Keratinocyte (primary cell): Measurements from ENCODE around the gene ABCB9. TPM values are rescaled to one million over a fixed set of nuclear protein-coding genes. Genes with fewer than 3 reads are reported as not detected.

ENCODE experiments used
- DNase-seq: peaks from one replicate; pipeline ENCODE4 v3.0.0-alpha.2; 2011; ENCODE audit warnings: low read depth, missing footprints, low spot score
- FAIRE-seq: peaks from 2 replicates; lab custom pipeline; 2011; peaks lifted over from hg19 to GRCh38; lab: Jason Lieb, UNC
- H2AFZ ChIP-seq: 2 replicates; pipeline ENCODE4 v1.6.0; 2012; ENCODE audit warnings: low read length, control low read depth, inconsistent platforms; ENCODE audit not compliant: control insufficient read depth
- H3K27ac ChIP-seq: 2 replicates; pipeline ENCODE4 v1.5.1; 2011; ENCODE audit warnings: low read length; ENCODE audit not compliant: control insufficient read depth, insufficient read depth
- H3K27me3 ChIP-seq: 3 replicates; pipeline ENCODE4 v1.6.0; 2011; ENCODE audit warnings: low read length; ENCODE audit not compliant: control insufficient read depth, insufficient read depth; ENCODE audit errors: extremely low read depth
- H3K36me3 ChIP-seq, 2 experiments: 2 replicates in 1 of 2; 3 replicates in 1 of 2; pipeline ENCODE4 v1.5.1; 2011; ENCODE audit warnings: low read length in 2 of 2, mild to moderate bottlenecking in 1 of 2; ENCODE audit not compliant: control insufficient read depth in 2 of 2, insufficient read depth in 2 of 2; ENCODE audit errors: extremely low read depth in 1 of 2
- H3K4me1 ChIP-seq: 3 replicates; pipeline ENCODE4 v1.5.1; 2011; ENCODE audit warnings: low read length; ENCODE audit not compliant: control insufficient read depth, insufficient read depth; ENCODE audit errors: extremely low read depth
- H3K4me2 ChIP-seq: 3 replicates; pipeline ENCODE4 v1.6.0; 2011; ENCODE audit warnings: low read depth, low read length; ENCODE audit not compliant: control insufficient read depth, insufficient read depth; ENCODE audit errors: extremely low read depth
- H3K4me3 ChIP-seq, 3 experiments: fragments of 200-600 bp in 1 of 3; sonication (generic) in 1 of 3; 2 replicates in 2 of 3; 3 replicates in 1 of 3; pipeline ENCODE4 v1.5.1; 2011 to 2016; ENCODE audit warnings: low read length in 3 of 3, mild to moderate bottlenecking in 3 of 3, control low read depth in 2 of 3, inconsistent platforms in 1 of 3, low read depth in 1 of 3, mixed read lengths in 1 of 3, mixed run types in 1 of 3, moderate library complexity in 1 of 3; ENCODE audit not compliant: control insufficient read depth in 2 of 3, insufficient read depth in 2 of 3; ENCODE audit errors: extremely low read depth in 1 of 3
- H3K79me2 ChIP-seq: 2 replicates; pipeline ENCODE4 v1.6.0; 2012; ENCODE audit warnings: low read length; ENCODE audit not compliant: control insufficient read depth, insufficient read depth
- H3K9ac ChIP-seq: 3 replicates; pipeline ENCODE4 v1.6.0; 2011; ENCODE audit warnings: low read length; ENCODE audit not compliant: control insufficient read depth, insufficient read depth; ENCODE audit errors: extremely low read depth
- H3K9me1 ChIP-seq: 3 replicates; pipeline ENCODE4 v1.6.0; 2011; ENCODE audit warnings: low read length; ENCODE audit not compliant: control insufficient read depth, insufficient read depth; ENCODE audit errors: extremely low read depth
- H3K9me3 ChIP-seq: 2 replicates; pipeline ENCODE4 v1.5.1; 2012; ENCODE audit warnings: low read depth, low read length; ENCODE audit not compliant: control insufficient read depth
- H4K20me1 ChIP-seq: 3 replicates; pipeline ENCODE4 v1.6.0; 2011; ENCODE audit warnings: low read length; ENCODE audit not compliant: control insufficient read depth, insufficient read depth; ENCODE audit errors: extremely low read depth
- CTCF ChIP-seq, 3 experiments: IDR thresholded peaks in 1 of 3; conservative IDR thresholded peaks in 1 of 3; optimal IDR thresholded peaks in 1 of 3; 2 replicates in 2 of 3; 3 replicates in 1 of 3; pipeline versions ENCODE3 to v1.5.1; 2011; ENCODE audit warnings: low read length in 3 of 3, mild to moderate bottlenecking in 3 of 3, moderate library complexity in 2 of 3, control low read depth in 1 of 3, inconsistent platforms in 1 of 3; ENCODE audit not compliant: insufficient read depth in 2 of 3; ENCODE audit errors: extremely low read depth in 1 of 3
- EZH2 ChIP-seq: IDR thresholded peaks from one replicate; pipeline ENCODE4 v1.6.1; 2012; ENCODE audit warnings: inconsistent platforms, mild to moderate bottlenecking, low read length, moderate library complexity
- dilution Hi-C: fragments of 300-500 bp; cut with MboI; formaldehyde crosslinking; loops from one replicate; pipeline ENCODE4 v1.7.0; 2020; ENCODE audit warnings: low sequenced_read_pairs; ENCODE audit not compliant: extremely low pct_ligation_motif_present
- polyA plus RNA-seq, 5 experiments: library from polyadenylated mRNA; depleted of rRNA in 3 of 5; stranded (reverse) in 3 of 5; stranded (forward) in 1 of 5; unstranded in 1 of 5; fragments of >200 nt; gene quantifications; 1 replicate in 1 of 5; 2 replicates in 3 of 5; 3 replicates in 1 of 5; pipeline versions ENCODE4 v1.2.1 to v1.2.3, GENCODE V29; 2011 to 2012; ENCODE audit warnings: missing spikeins in 2 of 5, low read depth in 1 of 5, low replicate concordance in 1 of 5

ABCB9 gene
- polyA plus RNA-seq, 1 donor (not counting 4 experiments of a cell fraction or from before 2014, with no cell fraction given) = 4.0 TPM

GRCh38 chr12:122949816-122950675, 16.2 kb downstream of the ABCB9 start:
- H2AFZ ChIP-seq = no peak overlapping the region
- H3K4me1 ChIP-seq = peaks cover 32% of the 10 kb centered on the region
- H3K27ac ChIP-seq = no peak overlapping the region
- TF ChIP-seq EZH2 (no peak), CTCF (optimal IDR thresholded peaks at IDR 0.05 in 1 of 3, IDR thresholded peaks at IDR 0.05 in 1 of 3, conservative IDR thresholded peaks at IDR 0.05 in 1 of 3; ENCODE audit: extremely low read depth in 1 of 3, insufficient read depth in 2 of 3, low read length in 3 of 3) (no peak)
- H3K9me3 ChIP-seq = no peaks in the 10 kb centered on the region
- DNase-seq = no peak
- dilution Hi-C loops = no loop called here
- no peak overlapping the region for H3K9ac ChIP-seq
- FAIRE-seq = no peak
- no peak overlapping the region for H3K4me3 ChIP-seq
- no peaks in the 10 kb centered on the region for H3K36me3 ChIP-seq
- no peaks in the 10 kb centered on the region for H3K79me2 ChIP-seq
- H3K4me2 ChIP-seq = no peak overlapping the region
- no peaks in the 10 kb centered on the region for H3K9me1 ChIP-seq
- no peaks in the 10 kb centered on the region for H3K27me3 ChIP-seq
- H4K20me1 ChIP-seq = no peaks in the 10 kb centered on the region

GRCh38 chr12:122949405-122949804, 16.9 kb downstream of the ABCB9 start:
- Histone ChIP-seq H3K4me1 (peaks cover 39% of the 10 kb centered on the region), H3K9me3 (no peaks in the 10 kb centered on the region), H3K4me2 (no peak overlapping the region), H4K20me1 (no peaks in the 10 kb centered on the region), H3K79me2 (no peaks in the 10 kb centered on the region), H3K27me3 (no peaks in the 10 kb centered on the region), H3K9me1 (no peaks in the 10 kb centered on the region), H3K27ac (no peak overlapping the region), H3K4me3 (no peak overlapping the region), H3K9ac (no peak overlapping the region), H2AFZ (no peak overlapping the region), H3K36me3 (no peaks in the 10 kb centered on the region)
- no peak for FAIRE-seq
- dilution Hi-C loops = no loop called here
- TF ChIP-seq EZH2 = no peak
- no peak for DNase-seq
